ENCODE measurements around the gene ZMYM2. TPM values are rescaled to one million over a fixed set of nuclear protein-coding genes. Genes with fewer than 3 reads are reported as not detected.

Gene ZMYM2
- total and polyA plus RNA-seq, 2 of the 13 experiments (the other 11 are each of a cell fraction or from before 2014, with no cell fraction given): 22.4 to 40.8 TPM

GRCh38 chr13:20127562-20128458 is 169.3 kb downstream of the ZMYM2 start (continued):
- TF ChIP-seq PAXIP1 (CRISPR knock-in tag; conservative IDR thresholded peaks at IDR 0.05) (peak; percentile 3; the same call in 1 of the 2 replicates), ZNF776 (CRISPR knock-in tag; IDR thresholded peaks at IDR 0.05) (0 out of 2 replicates have a peak, but pooled peaks have one; percentile 56), FOXK1 (CRISPR knock-in tag; IDR thresholded peaks at IDR 0.05; ENCODE audit: borderline replicate concordance, low read depth) (no peak), TCF7L2 (IDR thresholded peaks at IDR 0.05; ENCODE audit: low read depth, low read length) (no peak), RFX1 (IDR thresholded peaks at IDR 0.05) (no peak), HBP1 (CRISPR knock-in tag; IDR thresholded peaks at IDR 0.05; ENCODE audit: low read depth) (no peak), RORA (CRISPR knock-in tag; IDR thresholded peaks at IDR 0.05) (no peak), HOXA9 (CRISPR knock-in tag; IDR thresholded peaks at IDR 0.05; ENCODE audit: borderline replicate concordance) (no peak), HDAC2 (CRISPR knock-in tag; IDR thresholded peaks at IDR 0.05) (peak; percentile 60), THAP11 (CRISPR knock-in tag; IDR thresholded peaks at IDR 0.05) (peak; percentile 51; the same call in 1 of the 2 replicates), PRDM4 (CRISPR knock-in tag; IDR thresholded peaks at IDR 0.05; ENCODE audit: borderline replicate concordance) (no peak), POLR2G (IDR thresholded peaks at IDR 0.05; ENCODE audit: low read depth, low read length) (peak; percentile 81), PCBP2 (optimal IDR thresholded peaks at IDR 0.05; ENCODE audit: low read depth, low read length, poor library complexity, severe bottlenecking) (no peak), RFX5 (IDR thresholded peaks at IDR 0.05; ENCODE audit: low read depth, low read length) (no peak), FOSL2 (CRISPR knock-in tag; IDR thresholded peaks at IDR 0.05) (no peak; the same call in 1 of the 2 replicates), MAZ (IDR thresholded peaks at IDR 0.05; ENCODE audit: borderline replicate concordance, low read depth, low read length) (0 out of 2 replicates have a peak, but pooled peaks have one; percentile 16), MAZ (CRISPR knock-in tag; IDR thresholded peaks at IDR 0.05; ENCODE audit: low read depth) (peak; percentile 80), MAFG (CRISPR knock-in tag; IDR thresholded peaks at IDR 0.05) (no peak), DNMT1 (CRISPR knock-in tag; IDR thresholded peaks at IDR 0.05) (no peak), NR3C1 (CRISPR knock-in tag; IDR thresholded peaks at IDR 0.05) (no peak), ZNF354B (CRISPR knock-in tag; IDR thresholded peaks at IDR 0.05) (no peak), GPN1 (CRISPR knock-in tag; IDR thresholded peaks at IDR 0.05; ENCODE audit: borderline replicate concordance) (no peak)
